Bronchus fibroblast of lung (primary cell): ENCODE data around the gene C4orf33. TPM values are rescaled to one million over a fixed set of nuclear protein-coding genes. Genes with fewer than 3 reads are reported as not detected.

Experiments
- total RNA-seq: library from RNA; depleted of rRNA; stranded (reverse); fragments of >200 nt; gene quantifications from 2 replicates; pipeline ENCODE4 v1.2.3, GENCODE V29; 2015

C4orf33 gene
- 11.6 and 15.0 TPM in 2 replicates for total RNA-seq

GRCh38 chr4:129095811-129096454 is at the start of gene C4orf33:
TSS of gene C4orf33 (plus strand) at chr4:129096152. CDS start at chr4:129102611, 6,459 bp downstream.

GRCh38 chr4:129093191-129093920 is 2.6 kb upstream of the C4orf33 start, which contains the start of gene SCLT1:
TSS of gene SCLT1 (minus strand) at chr4:129093539. CDS start at chr4:129093103, 436 bp downstream.

Other genes with a start within 250 kb of the C4orf33 start
- 11.4 and 13.1 TPM in 2 replicates for gene SCLT1, start 2.6 kb upstream of the C4orf33 start, total RNA-seq